Measurements from ENCODE around the gene TIGD3. TPM values are rescaled to one million over a fixed set of nuclear protein-coding genes. Genes with fewer than 3 reads are reported as not detected.

The TIGD3 gene
- total RNA-seq, 4 donors from 2014 or later, result 0.27 to 0.67 TPM; not detected in 2

- H3K4me1 ChIP-seq, result peaks cover 0 to 31% (median 16%) of the 10 kb centered on the region in 3 donors
- H3K27me3 ChIP-seq, result no peaks in the 10 kb centered on the region
- H3K9me3 ChIP-seq, result no peaks in the 10 kb centered on the region
- ATAC-seq, result no peak
- TF ChIP-seq POLR2AphosphoS5 (IDR thresholded peaks at IDR 0.05) (no peak), CTCF (IDR thresholded peaks at IDR 0.05) (no peak), POLR2A (IDR thresholded peaks at IDR 0.05) (no peak), EP300 (IDR thresholded peaks at IDR 0.05) (no peak)
- H3K36me3 ChIP-seq, result peaks cover 0 to 13% of the 10 kb centered on the region in 2 donors
- H3K27ac ChIP-seq, result no peak overlapping the region
- no peak overlapping the region for H3K4me3 ChIP-seq
- 60% methylated on average over 8 of the region's 19 CpGs; no CpG with 5 or more reads in 1 of the 2 donors for WGBS, 2 donors (ENCODE audit: low coverage in 1 of 2)
Measured at GRCh38 chr11:65378208-65378927, 23.8 kb downstream of the TIGD3 start.

GRCh38 chr11:65378928-65379638 is 24.5 kb downstream of the TIGD3 start:
- 60% methylated on average over 1 of the region's 14 CpGs; no CpG with 5 or more reads in 1 of the 2 donors for WGBS, 2 donors (ENCODE audit: low coverage in 1 of 2)
- H3K4me1 ChIP-seq, result peaks cover 0 to 38% (median 21%) of the 10 kb centered on the region in 3 donors
- H3K27me3 ChIP-seq, result no peaks in the 10 kb centered on the region
- TF ChIP-seq CTCF (IDR thresholded peaks at IDR 0.05), result no peak
- no peak for TF ChIP-seq POLR2A (IDR thresholded peaks at IDR 0.05)
- no peak for TF ChIP-seq POLR2AphosphoS5 (IDR thresholded peaks at IDR 0.05)
- TF ChIP-seq EP300 (IDR thresholded peaks at IDR 0.05), result no peak
- peaks cover 0 to 13% of the 10 kb centered on the region in 2 donors for H3K36me3 ChIP-seq
- ATAC-seq, result no peak
- no peak overlapping the region for H3K4me3 ChIP-seq
- H3K9me3 ChIP-seq, result no peaks in the 10 kb centered on the region
- peak overlapping the region in 1 of 4 donors; percentile 2 for H3K27ac ChIP-seq

- Histone ChIP-seq H3K9me3 (no peaks in the 10 kb centered on the region), H3K36me3 (peaks cover 0 to 13% of the 10 kb centered on the region in 2 donors), H3K4me3 (no peak overlapping the region), H3K27ac (peak overlapping the region in 1 of 4 donors; percentile 97), H3K4me1 (peaks cover 0 to 46% (median 25%) of the 10 kb centered on the region in 3 donors), H3K27me3 (no peaks in the 10 kb centered on the region)
- TF ChIP-seq POLR2A (IDR thresholded peaks at IDR 0.05) (no peak), CTCF (IDR thresholded peaks at IDR 0.05) (no peak), POLR2AphosphoS5 (IDR thresholded peaks at IDR 0.05) (no peak), EP300 (IDR thresholded peaks at IDR 0.05) (no peak)
- no peak for ATAC-seq
- WGBS, 2 donors (ENCODE audit: low coverage in 1 of 2), result 60 to 81% methylated on average over 1 to 4 of the region's 13 CpGs
Measured at GRCh38 chr11:65379698-65380459, 25.3 kb downstream of the TIGD3 start.

GRCh38 chr11:65380460-65381119 is 26.0 kb downstream of the TIGD3 start:
- Histone ChIP-seq H3K36me3 (peaks cover 0 to 13% of the 10 kb centered on the region in 2 donors), H3K4me3 (no peak overlapping the region), H3K4me1 (peaks cover 0 to 53% (median 25%) of the 10 kb centered on the region in 3 donors), H3K9me3 (no peaks in the 10 kb centered on the region), H3K27me3 (no peaks in the 10 kb centered on the region), H3K27ac (peak overlapping the region in 3 of 4 donors; percentile 54 to 97 (median 95))
- WGBS, 2 donors (ENCODE audit: low coverage in 1 of 2), result 80 to 88% methylated on average over 4 to 6 of the region's 16 CpGs
- TF ChIP-seq EP300 (IDR thresholded peaks at IDR 0.05) (no peak), CTCF (IDR thresholded peaks at IDR 0.05) (no peak), POLR2A (IDR thresholded peaks at IDR 0.05) (no peak), POLR2AphosphoS5 (IDR thresholded peaks at IDR 0.05) (no peak)
- ATAC-seq, result no peak

Measured in gastroesophageal sphincter (tissue), 4 donors.